Duodenal mucosa (tissue), 2 donors: Measurements from ENCODE around the gene PASD1.
"Not testable (repeated sequence)": the region's sequence is repeated elsewhere in the genome, so short reads cannot be mapped to it uniquely, and the experiment has no call there.

ENCODE experiments used
- H3K27ac ChIP-seq: one replicate; pipeline ENCODE4 v1.7.0; 2013; ENCODE audit warnings: low read depth, low read length
- H3K27me3 ChIP-seq, 2 donors: one replicate each; pipeline ENCODE4 v1.7.0; 2013; ENCODE audit warnings: low read length in 2 of 2, control low read depth in 1 of 2; ENCODE audit not compliant: insufficient read depth in 2 of 2, control insufficient read depth in 1 of 2
- H3K36me3 ChIP-seq, 2 donors: one replicate each; pipeline ENCODE4 v1.7.0; 2013; ENCODE audit warnings: low read length in 2 of 2, control low read depth in 1 of 2; ENCODE audit not compliant: insufficient read depth in 2 of 2, control insufficient read depth in 1 of 2
- H3K4me1 ChIP-seq, 2 donors: one replicate each; pipeline ENCODE4 v1.7.0; 2013; ENCODE audit warnings: low read length in 2 of 2, control low read depth in 1 of 2; ENCODE audit not compliant: insufficient read depth in 2 of 2, control insufficient read depth in 1 of 2
- H3K4me3 ChIP-seq, 2 donors: one replicate each; pipeline ENCODE4 v1.7.0; 2013; ENCODE audit warnings: low read length in 2 of 2, low read depth in 1 of 2
- H3K9ac ChIP-seq, 2 donors: one replicate each; pipeline ENCODE4 v1.7.0; 2013; ENCODE audit warnings: low read length in 2 of 2, low read depth in 1 of 2
- H3K9me3 ChIP-seq, 2 donors: one replicate each; pipeline ENCODE4 v1.7.0; 2013; ENCODE audit warnings: low read length in 2 of 2, control low read depth in 1 of 2; ENCODE audit not compliant: control insufficient read depth in 1 of 2

Gene PASD1

GRCh38 chrX:151680805-151681204 is 117.3 kb downstream of the PASD1 start:
- Histone ChIP-seq H3K9ac (no peak overlapping the region), H3K36me3 (no peaks in the 10 kb centered on the region), H3K27ac (no peak overlapping the region), H3K27me3 (no peaks in the 10 kb centered on the region), H3K9me3 (no peaks in the 10 kb centered on the region), H3K4me1 (no peaks in the 10 kb centered on the region), H3K4me3 (no peak overlapping the region)

GRCh38 chrX:151687635-151688034 is 124.2 kb downstream of the PASD1 start:
- H3K4me3 ChIP-seq, result no peak overlapping the region
- H3K9ac ChIP-seq, result no peak overlapping the region
- no peaks in the 10 kb centered on the region for H3K4me1 ChIP-seq
- no peaks in the 10 kb centered on the region for H3K9me3 ChIP-seq
- no peaks in the 10 kb centered on the region for H3K27me3 ChIP-seq
- H3K36me3 ChIP-seq, result no peaks in the 10 kb centered on the region
- no peak overlapping the region for H3K27ac ChIP-seq

- no peaks in the 10 kb centered on the region for H3K36me3 ChIP-seq
- H3K9ac ChIP-seq, result no peak overlapping the region
- no peak overlapping the region for H3K4me3 ChIP-seq
- no peak overlapping the region for H3K27ac ChIP-seq
- no peaks in the 10 kb centered on the region for H3K27me3 ChIP-seq
- no peaks in the 10 kb centered on the region for H3K4me1 ChIP-seq
- H3K9me3 ChIP-seq, result no peaks in the 10 kb centered on the region
Measured at GRCh38 chrX:151688695-151689094, 125.2 kb downstream of the PASD1 start.

DNA sequence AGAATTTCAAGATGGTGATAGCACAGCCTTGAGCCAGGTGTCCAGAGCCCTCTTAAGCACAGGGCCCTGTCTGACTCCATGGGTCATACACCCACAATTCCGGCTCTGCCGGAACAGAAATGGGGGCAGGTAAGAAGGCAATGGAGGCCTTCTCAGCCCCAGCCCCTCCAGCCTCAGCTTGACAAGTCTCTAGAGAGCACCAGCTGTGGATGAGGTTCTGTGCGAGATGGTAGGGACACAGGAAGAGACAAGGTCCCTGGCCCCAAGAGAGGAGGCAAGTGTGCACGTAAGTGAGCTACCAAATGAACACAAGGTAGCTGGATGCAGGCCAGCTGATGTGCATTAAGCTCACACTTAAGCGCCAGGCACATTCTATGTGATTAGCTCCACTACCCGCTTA is 129.3 kb downstream of the PASD1 start:
- Histone ChIP-seq H3K9me3 (no peaks in the 10 kb centered on the region), H3K4me1 (no peaks in the 10 kb centered on the region), H3K36me3 (no peaks in the 10 kb centered on the region), H3K9ac (no peak overlapping the region), H3K4me3 (no peak overlapping the region), H3K27ac (no peak overlapping the region), H3K27me3 (no peaks in the 10 kb centered on the region)

DNA sequence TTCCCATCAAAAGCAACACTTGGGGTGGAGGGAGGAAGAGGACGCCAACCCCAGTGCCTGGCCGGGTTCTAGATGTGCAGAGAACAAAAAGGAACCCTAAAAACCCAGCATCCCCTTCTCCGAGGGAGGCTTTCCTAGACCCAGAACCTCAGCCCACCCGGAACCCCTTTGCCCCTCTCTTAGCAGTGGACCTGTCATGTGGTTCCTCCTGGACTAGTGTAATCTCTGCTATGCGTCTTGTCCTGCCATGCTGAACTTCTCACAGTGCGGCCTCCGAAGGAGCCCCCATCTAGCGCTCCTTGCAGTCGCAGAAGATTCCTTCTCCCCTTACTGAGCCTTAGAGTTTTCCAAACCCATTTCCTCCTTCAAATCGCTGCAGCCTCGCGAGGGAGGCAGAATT is 130.6 kb downstream of the PASD1 start:
- H3K27me3 ChIP-seq, result no peaks in the 10 kb centered on the region
- H3K9ac ChIP-seq, result no peak overlapping the region
- no peaks in the 10 kb centered on the region for H3K4me1 ChIP-seq
- H3K36me3 ChIP-seq, result no peaks in the 10 kb centered on the region
- H3K4me3 ChIP-seq, result no peak overlapping the region
- H3K9me3 ChIP-seq, result no peaks in the 10 kb centered on the region
- no peak overlapping the region for H3K27ac ChIP-seq

DNA sequence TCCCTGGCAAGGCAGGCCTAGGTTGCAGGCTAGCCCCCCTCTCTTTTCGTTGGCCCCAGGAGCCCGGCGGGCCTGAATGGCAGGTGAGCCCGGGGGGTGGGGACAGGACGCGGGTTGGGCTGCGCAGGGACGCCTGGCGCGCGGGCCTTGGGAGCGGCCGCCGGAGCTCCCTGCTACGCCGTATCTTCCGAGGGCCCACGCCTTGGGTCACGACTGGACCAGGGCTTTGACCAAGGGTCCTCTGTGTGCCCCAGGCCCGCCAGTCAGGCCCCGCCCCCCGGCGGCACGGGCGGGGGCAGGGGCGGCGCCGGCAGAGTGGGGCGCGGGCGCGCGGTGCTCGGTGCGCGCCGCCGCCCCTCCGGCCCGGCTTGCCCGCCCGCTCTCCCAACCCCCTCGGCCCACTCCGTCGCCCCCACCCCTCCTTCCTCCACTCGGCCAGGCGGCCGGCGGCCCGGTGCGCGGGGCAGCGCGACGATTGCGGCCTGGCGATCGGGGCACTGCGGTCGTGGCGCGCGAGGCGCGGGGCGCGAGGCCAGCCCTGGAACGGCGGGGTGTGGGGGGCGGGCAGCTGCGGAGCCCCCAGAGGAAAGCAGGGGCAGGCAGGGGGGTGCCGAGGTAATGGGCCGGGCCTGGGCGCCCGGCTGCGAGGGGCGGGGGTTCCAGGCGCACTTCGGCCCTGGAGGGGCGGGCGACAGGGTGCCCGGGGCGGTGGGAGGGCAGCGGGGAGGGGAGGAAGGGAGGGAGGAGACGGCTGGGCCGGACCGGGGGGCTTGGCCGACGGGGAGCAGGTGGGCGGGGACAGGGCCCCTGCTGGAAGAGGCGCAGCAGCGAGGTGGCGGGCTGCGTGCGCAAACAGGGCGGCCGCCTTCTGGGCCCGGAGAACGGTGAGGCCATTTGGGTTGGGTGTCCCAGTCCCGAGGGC is 131.4 kb downstream of the PASD1 start, which contains the start of gene PRRG3:
Gene PRRG3, plus strand, starts transcription at position 798 of the 922 bp plus-strand sequence. CDS start 3,357 bp downstream, outside the sequence.
- no peak within 1 kb of the TSS for H3K27ac ChIP-seq
- H3K9me3 ChIP-seq, result no peaks in the 10 kb centered on the region
- no peaks in the 10 kb centered on the region for H3K27me3 ChIP-seq
- no peaks in the 10 kb centered on the region for H3K4me1 ChIP-seq
- H3K4me3 ChIP-seq, result no peak within 1 kb of the TSS
- H3K9ac ChIP-seq, result no peak within 1 kb of the TSS
- no peaks in the 10 kb centered on the region for H3K36me3 ChIP-seq

GRCh38 chrX:151695583-151696340 is 132.3 kb downstream of the PASD1 start:
- H3K9ac ChIP-seq, result no peak overlapping the region
- no peaks in the 10 kb centered on the region for H3K4me1 ChIP-seq
- no peaks in the 10 kb centered on the region for H3K27me3 ChIP-seq
- H3K36me3 ChIP-seq, result no peaks in the 10 kb centered on the region
- H3K9me3 ChIP-seq, result no peaks in the 10 kb centered on the region
- no peak overlapping the region for H3K4me3 ChIP-seq
- no peak overlapping the region for H3K27ac ChIP-seq

GRCh38 chrX:151697082-151697481 is 133.6 kb downstream of the PASD1 start:
- not testable (repeated sequence) for H3K4me1 ChIP-seq, H3K27me3 ChIP-seq, H3K4me3 ChIP-seq, H3K36me3 ChIP-seq, H3K9ac ChIP-seq, H3K9me3 ChIP-seq, H3K27ac ChIP-seq

DNA sequence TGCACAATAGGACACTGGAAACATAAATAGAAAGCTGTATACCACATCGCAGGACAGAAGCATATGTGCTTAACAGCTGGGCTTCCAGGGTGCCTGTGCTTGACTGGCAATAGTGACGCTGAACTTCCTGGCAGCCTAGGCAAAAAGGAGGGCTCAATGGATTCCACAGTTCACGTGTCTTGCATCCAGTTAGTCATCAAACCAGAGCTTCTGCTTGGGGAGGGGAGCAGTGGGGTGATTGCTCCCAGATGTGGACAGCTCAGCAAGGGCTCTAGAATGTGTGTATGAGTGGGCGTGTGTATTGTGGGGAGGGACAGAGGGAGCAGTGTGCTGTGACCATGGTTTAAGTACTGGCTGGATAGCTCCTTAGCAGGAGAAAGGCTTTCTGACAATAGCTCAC is 134.0 kb downstream of the PASD1 start:
- Histone ChIP-seq H3K9ac (no peak overlapping the region), H3K27me3 (no peaks in the 10 kb centered on the region)

DNA sequence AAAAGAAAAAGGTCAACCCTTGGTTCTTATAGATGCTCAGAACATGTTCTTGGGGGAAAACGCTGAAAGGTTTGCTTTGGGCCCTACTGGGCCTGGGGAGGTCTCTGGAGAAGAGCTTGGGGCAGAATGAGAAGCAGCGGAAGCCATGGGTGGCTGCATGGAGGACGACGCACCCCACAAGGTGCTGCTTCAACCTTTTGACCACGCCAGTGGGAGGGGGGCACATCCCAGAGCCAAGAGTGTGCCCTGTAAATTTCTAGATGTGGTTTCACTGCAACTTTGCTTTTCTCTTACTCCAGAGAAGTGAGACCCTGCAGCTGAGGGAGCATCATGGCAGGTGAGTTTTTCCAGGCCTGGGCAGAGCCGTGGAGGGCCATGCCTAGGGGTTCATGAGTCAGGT is 135.0 kb downstream of the PASD1 start:
- Histone ChIP-seq H3K4me1 (no peaks in the 10 kb centered on the region), H3K9ac (no peak overlapping the region)

More for the DNA sequence above, 134.0 kb downstream of the PASD1 start:
- no peak overlapping the region for H3K27ac ChIP-seq
- H3K4me1 ChIP-seq, result no peaks in the 10 kb centered on the region
- no peak overlapping the region for H3K4me3 ChIP-seq
- no peaks in the 10 kb centered on the region for H3K36me3 ChIP-seq
- H3K9me3 ChIP-seq, result no peaks in the 10 kb centered on the region

More for the DNA sequence above, 135.0 kb downstream of the PASD1 start:
- H3K36me3 ChIP-seq, result no peaks in the 10 kb centered on the region
- H3K9me3 ChIP-seq, result no peaks in the 10 kb centered on the region
- no peaks in the 10 kb centered on the region for H3K27me3 ChIP-seq
- H3K27ac ChIP-seq, result no peak overlapping the region
- H3K4me3 ChIP-seq, result no peak overlapping the region
